ENCODE results near the gene ZNF664. TPM values are rescaled to one million over a fixed set of nuclear protein-coding genes. Genes with fewer than 3 reads are reported as not detected.

ZNF664 gene
- total RNA-seq, 2 experiments from 2014 or later = 54.4 to 56.8 TPM

GRCh38 chr12:124013073-124013472 is 40.1 kb downstream of the ZNF664 start:
- Mint-ChIP-seq H3K4me1 (peaks cover 16% of the 10 kb centered on the region), H3K36me3 (peaks cover 24% of the 10 kb centered on the region), H3K27ac (no peak overlapping the region), H3K27me3 (no peaks in the 10 kb centered on the region), H3K4me3 (no peak overlapping the region), H3K9me3 (no peaks in the 10 kb centered on the region)
- no peak for DNase-seq

GRCh38 chr12:124015494-124016461 is 42.8 kb downstream of the ZNF664 start:
- no peak overlapping the region for H3K27ac Mint-ChIP-seq

GRCh38 chr12:124017064-124017463 is 44.0 kb downstream of the ZNF664 start:
- Mint-ChIP-seq H3K36me3 (peaks cover 12% of the 10 kb centered on the region), H3K9me3 (no peaks in the 10 kb centered on the region), H3K4me1 (peaks cover 9% of the 10 kb centered on the region)

More at GRCh38 chr12:124015494-124016461, 42.8 kb downstream of the ZNF664 start:
- H3K4me1 Mint-ChIP-seq = peaks cover 9% of the 10 kb centered on the region
- peaks cover 19% of the 10 kb centered on the region for H3K36me3 Mint-ChIP-seq
- no peaks in the 10 kb centered on the region for H3K27me3 Mint-ChIP-seq
- no peaks in the 10 kb centered on the region for H3K9me3 Mint-ChIP-seq
- H3K4me3 Mint-ChIP-seq = no peak overlapping the region
- DNase-seq = no peak

GRCh38 chr12:124018539-124018938 is 45.5 kb downstream of the ZNF664 start:
- Mint-ChIP-seq H3K4me3 (no peak overlapping the region), H3K36me3 (peaks cover 3% of the 10 kb centered on the region), H3K4me1 (peaks cover 5% of the 10 kb centered on the region), H3K27me3 (no peaks in the 10 kb centered on the region), H3K27ac (no peak overlapping the region), H3K9me3 (no peaks in the 10 kb centered on the region)
- DNase-seq = no peak

More at GRCh38 chr12:124017064-124017463, 44.0 kb downstream of the ZNF664 start:
- H3K4me3 Mint-ChIP-seq = no peak overlapping the region
- no peak overlapping the region for H3K27ac Mint-ChIP-seq
- no peak for DNase-seq
- H3K27me3 Mint-ChIP-seq = no peaks in the 10 kb centered on the region

GRCh38 chr12:124019115-124019514 is 46.1 kb downstream of the ZNF664 start:
- Mint-ChIP-seq H3K9me3 (no peaks in the 10 kb centered on the region), H3K27me3 (no peaks in the 10 kb centered on the region), H3K4me3 (no peak overlapping the region), H3K36me3 (peaks cover 3% of the 10 kb centered on the region), H3K4me1 (peaks cover 5% of the 10 kb centered on the region), H3K27ac (no peak overlapping the region)
- DNase-seq = no peak

- no peak for DNase-seq
- no peaks in the 10 kb centered on the region for H3K27me3 Mint-ChIP-seq
- no peak overlapping the region for H3K4me3 Mint-ChIP-seq
- no peak overlapping the region for H3K27ac Mint-ChIP-seq
- H3K4me1 Mint-ChIP-seq = peaks cover 2% of the 10 kb centered on the region
- no peaks in the 10 kb centered on the region for H3K36me3 Mint-ChIP-seq
- H3K9me3 Mint-ChIP-seq = no peaks in the 10 kb centered on the region
Measured at GRCh38 chr12:124020514-124020949, 47.5 kb downstream of the ZNF664 start.

GRCh38 chr12:124021007-124021406 is 48.0 kb downstream of the ZNF664 start:
- no peak overlapping the region for H3K27ac Mint-ChIP-seq

GRCh38 chr12:124022161-124022560 is 49.1 kb downstream of the ZNF664 start:
- H3K9me3 Mint-ChIP-seq = no peaks in the 10 kb centered on the region
- no peaks in the 10 kb centered on the region for H3K4me1 Mint-ChIP-seq
- no peaks in the 10 kb centered on the region for H3K36me3 Mint-ChIP-seq
- DNase-seq = no peak
- no peak overlapping the region for H3K27ac Mint-ChIP-seq
- H3K27me3 Mint-ChIP-seq = no peaks in the 10 kb centered on the region
- no peak overlapping the region for H3K4me3 Mint-ChIP-seq

More at GRCh38 chr12:124021007-124021406, 48.0 kb downstream of the ZNF664 start:
- DNase-seq = no peak
- Mint-ChIP-seq H3K9me3 (no peaks in the 10 kb centered on the region), H3K36me3 (no peaks in the 10 kb centered on the region), H3K4me3 (no peak overlapping the region), H3K4me1 (peaks cover 2% of the 10 kb centered on the region), H3K27me3 (no peaks in the 10 kb centered on the region)

GRCh38 chr12:124024263-124024678 is 51.3 kb downstream of the ZNF664 start:
- no peak overlapping the region for H3K27ac Mint-ChIP-seq

GRCh38 chr12:124024776-124025175 is 51.8 kb downstream of the ZNF664 start:
- no peaks in the 10 kb centered on the region for H3K4me1 Mint-ChIP-seq
- H3K4me3 Mint-ChIP-seq = no peak overlapping the region
- DNase-seq = no peak
- no peaks in the 10 kb centered on the region for H3K9me3 Mint-ChIP-seq
- no peak overlapping the region for H3K27ac Mint-ChIP-seq
- no peaks in the 10 kb centered on the region for H3K27me3 Mint-ChIP-seq
- H3K36me3 Mint-ChIP-seq = no peaks in the 10 kb centered on the region

More at GRCh38 chr12:124024263-124024678, 51.3 kb downstream of the ZNF664 start:
- no peaks in the 10 kb centered on the region for H3K4me1 Mint-ChIP-seq
- no peaks in the 10 kb centered on the region for H3K36me3 Mint-ChIP-seq
- H3K4me3 Mint-ChIP-seq = no peak overlapping the region
- no peak for DNase-seq
- no peaks in the 10 kb centered on the region for H3K27me3 Mint-ChIP-seq
- H3K9me3 Mint-ChIP-seq = no peaks in the 10 kb centered on the region

- Mint-ChIP-seq H3K4me3 (no peak overlapping the region), H3K9me3 (no peaks in the 10 kb centered on the region), H3K27ac (no peak overlapping the region), H3K36me3 (no peaks in the 10 kb centered on the region), H3K4me1 (no peaks in the 10 kb centered on the region), H3K27me3 (no peaks in the 10 kb centered on the region)
- no peak for DNase-seq
Measured at GRCh38 chr12:124025661-124026060, 52.6 kb downstream of the ZNF664 start.

GRCh38 chr12:124026755-124027745 is 54.0 kb downstream of the ZNF664 start:
- Mint-ChIP-seq H3K4me3 (no peak overlapping the region), H3K27ac (no peak overlapping the region), H3K27me3 (no peaks in the 10 kb centered on the region), H3K4me1 (no peaks in the 10 kb centered on the region), H3K36me3 (no peaks in the 10 kb centered on the region), H3K9me3 (no peaks in the 10 kb centered on the region)
- DNase-seq = no peak

- no peak for DNase-seq
- no peaks in the 10 kb centered on the region for H3K36me3 Mint-ChIP-seq
- H3K4me1 Mint-ChIP-seq = no peaks in the 10 kb centered on the region
- no peaks in the 10 kb centered on the region for H3K27me3 Mint-ChIP-seq
- H3K4me3 Mint-ChIP-seq = no peak overlapping the region
- H3K27ac Mint-ChIP-seq = no peak overlapping the region
- H3K9me3 Mint-ChIP-seq = no peaks in the 10 kb centered on the region
Measured at GRCh38 chr12:124027753-124028554, 54.9 kb downstream of the ZNF664 start.

- H3K27ac Mint-ChIP-seq = no peak overlapping the region
Measured at GRCh38 chr12:124028555-124028925, 55.5 kb downstream of the ZNF664 start.

More at GRCh38 chr12:124028555-124028925, 55.5 kb downstream of the ZNF664 start:
- DNase-seq = no peak
- Mint-ChIP-seq H3K9me3 (no peaks in the 10 kb centered on the region), H3K4me3 (no peak overlapping the region), H3K4me1 (no peaks in the 10 kb centered on the region), H3K36me3 (no peaks in the 10 kb centered on the region), H3K27me3 (no peaks in the 10 kb centered on the region)

Measured in activated naive CD8-positive, alpha-beta T cell treated with anti-CD3 and anti-CD28 coated beads for 36 hours (primary cell).